Natural killer cell treated with Interleukin-12 subunit alpha and Interleukin-12 subunit beta and Interleukin-15 and Interleukin-18, amount 100 ng/mL, for 72 hours (primary cell): Measurements from ENCODE around the gene ZMYM3. TPM values are rescaled to one million over a fixed set of nuclear protein-coding genes. Genes with fewer than 3 reads are reported as not detected.
"Not testable (repeated sequence)": the region's sequence is repeated elsewhere in the genome, so short reads cannot be mapped to it uniquely, and the experiment has no call there.

Experiments
- ATAC-seq, 2 donors: fragments of 150-1000 bp; cut with Tn5 transposase in 1 of 2; sonication (Bioruptor Pico), chemical (Tn5 transposase) in 1 of 2; 2 replicates each; pipeline ENCODE4 v1.10.0; 2021
- DNase-seq: peaks from one replicate; pipeline ENCODE4 v3.0.0; 2022; ENCODE audit warnings: low spot score
- H3K27ac Mint-ChIP-seq, 2 donors: 1 replicate in 1 of 2; 2 replicates in 1 of 2; pipeline ENCODE4 v1.8.0; 2022; ENCODE audit warnings: mixed read lengths in 2 of 2, mild to moderate bottlenecking in 1 of 2, moderate library complexity in 1 of 2
- H3K27me3 Mint-ChIP-seq, 2 donors: 1 replicate in 1 of 2; 2 replicates in 1 of 2; pipeline ENCODE4 v1.8.0; 2022; ENCODE audit warnings: mixed read lengths in 2 of 2
- H3K36me3 Mint-ChIP-seq: one replicate; pipeline ENCODE4 v1.8.0; 2022; ENCODE audit warnings: mixed read lengths
- H3K4me1 Mint-ChIP-seq, 2 donors: 1 replicate in 1 of 2; 2 replicates in 1 of 2; pipeline ENCODE4 v1.8.0; 2022; ENCODE audit warnings: low read depth in 2 of 2, mixed read lengths in 2 of 2, mild to moderate bottlenecking in 1 of 2
- H3K4me3 Mint-ChIP-seq: one replicate; pipeline ENCODE4 v1.8.0; 2022; ENCODE audit warnings: mixed read lengths
- H3K9me3 Mint-ChIP-seq: 2 replicates; pipeline ENCODE4 v1.8.0; 2022; ENCODE audit warnings: mixed read lengths
- total RNA-seq, 2 donors: library from RNA; stranded (reverse); gene quantifications; one replicate each; pipeline ENCODE4 v1.2.3, GENCODE V29; 2022

ZMYM3 gene
- total RNA-seq, 2 donors from 2014 or later: 14.7 to 16.8 TPM

- Mint-ChIP-seq H3K36me3 (peaks cover 4% of the 10 kb centered on the region), H3K4me1 (peaks cover 5 to 12% of the 10 kb centered on the region in 2 donors), H3K27ac (peak overlapping the region; percentile 97 to 99), H3K4me3 (peak overlapping the region; percentile 95), H3K27me3 (peaks cover 7 to 8% of the 10 kb centered on the region in 2 donors), H3K9me3 (no peaks in the 10 kb centered on the region)
- ATAC-seq (peak; percentile 65 to 71), DNase-seq (no peak)
Measured at GRCh38 chrX:71282514-71283402, 28.8 kb upstream of the ZMYM3 start.

DNA sequence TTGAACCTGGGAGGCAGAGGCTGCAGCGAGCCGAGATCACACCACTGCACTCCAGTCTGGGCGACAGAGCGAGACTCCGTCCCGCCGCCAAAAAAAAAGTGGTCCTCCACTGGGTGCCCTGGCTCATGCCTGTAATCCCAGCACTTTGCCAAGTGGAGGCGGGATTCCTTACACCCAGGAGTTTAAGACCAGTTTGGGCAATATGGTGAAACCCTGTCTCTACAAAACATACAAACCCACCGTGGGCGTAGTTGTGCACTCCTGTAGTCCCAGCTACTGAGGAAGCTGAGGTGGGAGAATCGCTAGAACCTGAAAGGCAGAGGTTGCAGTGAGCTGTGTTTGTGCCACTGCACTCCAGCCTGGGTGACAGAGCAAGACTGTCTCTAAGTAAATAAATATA, 27.4 kb upstream of the ZMYM3 start:
- H3K27me3 Mint-ChIP-seq, ATAC-seq, H3K9me3 Mint-ChIP-seq, H3K4me1 Mint-ChIP-seq, H3K27ac Mint-ChIP-seq, H3K36me3 Mint-ChIP-seq, DNase-seq, H3K4me3 Mint-ChIP-seq: not testable (repeated sequence)

- H3K36me3 Mint-ChIP-seq, H3K4me3 Mint-ChIP-seq, H3K27ac Mint-ChIP-seq, H3K27me3 Mint-ChIP-seq, ATAC-seq, H3K4me1 Mint-ChIP-seq, DNase-seq, H3K9me3 Mint-ChIP-seq: not testable (repeated sequence)
Measured at GRCh38 chrX:71272313-71272712, 18.4 kb upstream of the ZMYM3 start.

GRCh38 chrX:71269801-71270395, 16.0 kb upstream of the ZMYM3 start:
- DNase-seq (no peak), ATAC-seq (no peak)
- Mint-ChIP-seq H3K36me3 (no peaks in the 10 kb centered on the region), H3K27me3 (no peaks in the 10 kb centered on the region), H3K4me3 (no peak overlapping the region), H3K27ac (no peak overlapping the region), H3K4me1 (no peaks in the 10 kb centered on the region), H3K9me3 (no peaks in the 10 kb centered on the region)

GRCh38 chrX:71268624-71269023, 14.7 kb upstream of the ZMYM3 start:
- not testable (repeated sequence) for DNase-seq, H3K4me1 Mint-ChIP-seq, H3K27ac Mint-ChIP-seq, H3K9me3 Mint-ChIP-seq, H3K36me3 Mint-ChIP-seq, ATAC-seq, H3K4me3 Mint-ChIP-seq, H3K27me3 Mint-ChIP-seq

DNA sequence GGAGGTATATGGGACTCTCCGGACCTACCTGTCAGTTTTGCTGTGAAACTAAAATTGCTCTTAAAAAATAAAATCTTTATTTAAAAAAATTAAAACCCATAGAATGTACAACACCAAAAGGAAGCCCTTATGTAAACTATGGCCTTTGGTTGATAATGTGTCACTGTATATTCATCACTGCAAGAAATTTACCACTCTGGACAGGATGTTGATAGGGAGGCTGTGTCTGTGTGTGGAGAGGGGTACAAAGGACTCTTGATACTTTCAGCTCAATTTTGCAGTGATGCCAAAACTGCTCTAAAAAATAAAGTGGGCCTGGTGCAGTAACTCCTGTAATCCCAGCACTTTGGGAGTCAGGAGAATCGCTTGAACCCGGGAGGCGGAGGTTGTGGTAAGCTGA, 2.9 kb upstream of the ZMYM3 start:
- no peaks in the 10 kb centered on the region for H3K36me3 Mint-ChIP-seq
- DNase-seq (no peak), ATAC-seq (no peak)
- no peaks in the 10 kb centered on the region for H3K9me3 Mint-ChIP-seq
- H3K27ac Mint-ChIP-seq: no peak overlapping the region
- H3K27me3 Mint-ChIP-seq: peaks cover 0 to 3% of the 10 kb centered on the region in 2 donors
- H3K4me3 Mint-ChIP-seq: no peak overlapping the region
- peaks cover 13 to 16% of the 10 kb centered on the region in 2 donors for H3K4me1 Mint-ChIP-seq

GRCh38 chrX:71256051-71256450, 2.1 kb upstream of the ZMYM3 start:
- Mint-ChIP-seq H3K27ac (peak overlapping the region; percentile 79 to 85), H3K36me3 (no peaks in the 10 kb centered on the region), H3K4me3 (peak overlapping the region; percentile 94), H3K9me3 (no peaks in the 10 kb centered on the region), H3K4me1 (peaks cover 14 to 17% of the 10 kb centered on the region in 2 donors), H3K27me3 (peaks cover 0 to 3% of the 10 kb centered on the region in 2 donors)
- ATAC-seq: no peak
- DNase-seq: no peak

DNA sequence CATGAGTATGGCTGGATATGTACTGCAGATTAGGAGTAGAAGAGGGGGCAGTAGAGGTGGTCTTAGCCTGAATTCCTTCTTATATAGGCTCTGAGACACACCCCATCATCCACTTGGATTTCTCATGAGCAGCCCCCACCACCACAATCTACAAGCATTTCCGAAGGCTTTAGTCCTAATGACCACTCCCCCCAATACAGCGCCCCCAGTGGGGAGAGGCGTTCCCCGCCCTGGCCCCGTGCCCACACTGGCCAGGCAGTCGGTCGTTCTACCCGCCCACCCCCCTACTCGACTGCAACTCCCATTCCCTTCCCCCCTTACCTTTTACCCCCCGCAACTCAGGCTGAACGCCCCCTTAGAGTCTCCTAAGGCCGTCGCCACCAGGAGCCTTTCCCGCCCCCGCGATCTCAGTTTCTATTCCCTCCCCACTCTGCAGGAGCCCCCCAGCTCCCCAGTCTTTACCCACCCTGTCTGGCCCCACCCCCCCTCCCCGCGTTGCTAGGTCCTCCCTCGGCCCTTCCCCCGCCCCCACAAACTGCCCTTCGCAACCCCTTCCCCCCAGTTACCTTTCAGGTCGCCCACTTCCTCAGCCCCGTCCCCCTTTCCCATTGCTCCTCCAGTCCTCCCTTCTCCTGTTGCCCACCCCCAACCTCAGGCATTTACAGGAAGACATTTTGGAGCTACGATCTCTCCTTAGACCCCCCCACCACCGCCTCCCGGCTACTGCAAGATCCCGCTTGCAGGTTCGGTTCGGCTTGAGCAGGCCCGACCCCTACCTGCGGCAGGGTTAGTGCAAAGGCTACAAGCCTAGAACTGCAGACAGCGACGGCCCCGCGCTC, 468 bp downstream of the ZMYM3 start:
- Mint-ChIP-seq H3K27ac (peak overlapping the region; percentile 79 to 85), H3K9me3 (no peaks in the 10 kb centered on the region), H3K4me1 (peaks cover 14 to 17% of the 10 kb centered on the region in 2 donors), H3K36me3 (no peaks in the 10 kb centered on the region), H3K4me3 (peak overlapping the region; percentile 94), H3K27me3 (peaks cover 0 to 3% of the 10 kb centered on the region in 2 donors)
- ATAC-seq (no peak), DNase-seq (no peak)

DNA sequence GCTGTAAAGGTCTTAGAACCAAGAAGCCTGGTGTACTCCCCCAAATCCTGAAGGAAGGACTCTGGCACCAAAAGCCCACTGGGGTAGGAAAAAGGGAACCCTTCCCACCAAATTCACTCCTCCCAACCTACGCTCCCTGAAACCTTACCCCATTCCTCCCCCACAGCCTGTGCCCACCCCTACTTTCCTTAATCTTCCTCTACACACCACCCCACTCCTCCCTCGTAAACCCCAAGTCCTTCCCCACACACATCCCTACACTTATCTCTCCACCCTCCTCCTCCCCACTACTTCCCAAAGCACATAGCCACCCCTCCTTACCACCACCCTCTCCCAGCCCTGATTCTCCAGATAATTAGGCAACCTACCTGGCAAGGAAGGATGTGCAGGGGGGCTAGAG, 1.7 kb downstream of the ZMYM3 start:
- peaks cover 14 to 17% of the 10 kb centered on the region in 2 donors for H3K4me1 Mint-ChIP-seq
- no peaks in the 10 kb centered on the region for H3K36me3 Mint-ChIP-seq
- H3K4me3 Mint-ChIP-seq: peak overlapping the region; percentile 36
- ATAC-seq (no peak), DNase-seq (no peak)
- peaks cover 0 to 3% of the 10 kb centered on the region in 2 donors for H3K27me3 Mint-ChIP-seq
- no peaks in the 10 kb centered on the region for H3K9me3 Mint-ChIP-seq
- H3K27ac Mint-ChIP-seq: peak overlapping the region in 1 of 2 donors; percentile 45

GRCh38 chrX:71251466-71251973, 2.4 kb downstream of the ZMYM3 start:
- Mint-ChIP-seq H3K27me3 (peaks cover 0 to 3% of the 10 kb centered on the region in 2 donors), H3K36me3 (no peaks in the 10 kb centered on the region), H3K4me1 (peaks cover 14 to 17% of the 10 kb centered on the region in 2 donors), H3K27ac (peak overlapping the region in 1 of 2 donors; percentile 45), H3K9me3 (no peaks in the 10 kb centered on the region), H3K4me3 (peak overlapping the region; percentile 36)
- ATAC-seq: no peak
- no peak for DNase-seq

DNA sequence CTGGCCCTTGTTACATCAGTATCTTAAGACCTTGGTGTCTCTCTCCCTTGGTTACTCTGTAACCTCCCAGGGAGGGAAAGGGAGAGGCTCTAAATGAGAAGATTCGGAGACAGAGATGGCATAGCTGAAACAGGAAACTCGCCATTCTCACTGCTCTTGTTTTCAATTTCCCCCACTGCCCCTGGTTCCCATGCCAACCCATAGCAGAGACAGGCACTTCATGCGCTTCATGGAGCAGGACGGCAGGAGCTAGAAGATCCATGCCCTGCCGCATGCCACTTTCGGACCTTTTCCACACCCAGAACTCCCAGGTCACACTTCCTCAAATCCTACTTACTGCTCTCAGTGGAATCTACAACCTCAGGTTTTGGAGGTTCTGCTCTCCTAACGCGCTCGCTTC, 3.1 kb downstream of the ZMYM3 start:
- DNase-seq: no peak
- H3K36me3 Mint-ChIP-seq: no peaks in the 10 kb centered on the region
- no peaks in the 10 kb centered on the region for H3K9me3 Mint-ChIP-seq
- no peak overlapping the region for H3K4me3 Mint-ChIP-seq
- ATAC-seq: no peak
- peaks cover 0 to 3% of the 10 kb centered on the region in 2 donors for H3K27me3 Mint-ChIP-seq
- H3K4me1 Mint-ChIP-seq: peaks cover 13 to 15% of the 10 kb centered on the region in 2 donors
- H3K27ac Mint-ChIP-seq: no peak overlapping the region

- ATAC-seq: no peak
- H3K9me3 Mint-ChIP-seq: no peaks in the 10 kb centered on the region
- H3K36me3 Mint-ChIP-seq: peaks cover 10% of the 10 kb centered on the region
- no peak for DNase-seq
- H3K27ac Mint-ChIP-seq: no peak overlapping the region
- no peak overlapping the region for H3K4me3 Mint-ChIP-seq
- no peaks in the 10 kb centered on the region for H3K27me3 Mint-ChIP-seq
- no peaks in the 10 kb centered on the region for H3K4me1 Mint-ChIP-seq
Measured at GRCh38 chrX:71245159-71245558, 8.8 kb downstream of the ZMYM3 start.

DNA sequence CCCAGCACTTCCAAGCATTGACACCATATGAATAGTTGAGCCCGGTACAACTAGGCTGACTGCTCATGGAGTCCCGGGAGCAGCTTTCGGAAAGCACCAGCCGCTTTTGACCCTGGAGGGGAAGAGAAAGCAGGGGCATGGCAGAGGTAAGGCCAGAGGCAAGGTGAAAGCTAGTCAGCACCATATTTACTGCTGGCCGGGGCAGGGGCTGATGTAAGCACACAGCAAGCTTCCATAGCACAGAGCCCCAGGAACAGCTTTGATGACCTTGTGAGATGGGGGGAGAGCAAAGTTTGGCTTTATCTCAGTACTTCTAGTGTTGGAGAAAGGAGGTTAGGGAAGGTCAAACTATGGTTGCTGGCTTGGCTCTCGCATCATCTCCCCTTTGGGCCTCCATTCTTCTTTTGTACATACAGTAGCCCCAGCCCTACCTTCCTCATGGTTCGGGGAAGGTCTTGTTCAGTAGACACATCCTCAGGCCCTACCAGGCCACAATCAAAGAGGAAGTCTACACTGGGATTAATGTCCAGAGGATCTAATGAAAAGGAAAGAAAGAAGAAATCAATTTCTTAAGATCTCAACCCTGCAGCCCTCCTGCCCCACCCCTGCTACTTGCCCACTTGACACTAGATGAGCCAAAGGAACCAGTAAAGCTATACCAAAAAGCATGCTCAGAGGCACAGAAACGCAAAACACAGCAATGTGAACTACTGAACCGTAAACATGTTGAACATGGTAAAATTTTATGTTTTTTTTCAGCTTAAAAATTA, 9.4 kb downstream of the ZMYM3 start:
- Mint-ChIP-seq H3K9me3 (no peaks in the 10 kb centered on the region), H3K27ac (no peak overlapping the region), H3K4me3 (no peak overlapping the region), H3K4me1 (no peaks in the 10 kb centered on the region), H3K27me3 (no peaks in the 10 kb centered on the region), H3K36me3 (peaks cover 13% of the 10 kb centered on the region)
- ATAC-seq (no peak), DNase-seq (no peak)
